HG03196 (cell line): ENCODE results near the gene NSMF.

ENCODE experiments used
- ATAC-seq: cut with Tn5 transposase; IDR thresholded peaks from one replicate; pipeline ENCODE4 v1.9.1; 2021; ENCODE audit not compliant: unreplicated experiment

The NSMF gene

DNA sequence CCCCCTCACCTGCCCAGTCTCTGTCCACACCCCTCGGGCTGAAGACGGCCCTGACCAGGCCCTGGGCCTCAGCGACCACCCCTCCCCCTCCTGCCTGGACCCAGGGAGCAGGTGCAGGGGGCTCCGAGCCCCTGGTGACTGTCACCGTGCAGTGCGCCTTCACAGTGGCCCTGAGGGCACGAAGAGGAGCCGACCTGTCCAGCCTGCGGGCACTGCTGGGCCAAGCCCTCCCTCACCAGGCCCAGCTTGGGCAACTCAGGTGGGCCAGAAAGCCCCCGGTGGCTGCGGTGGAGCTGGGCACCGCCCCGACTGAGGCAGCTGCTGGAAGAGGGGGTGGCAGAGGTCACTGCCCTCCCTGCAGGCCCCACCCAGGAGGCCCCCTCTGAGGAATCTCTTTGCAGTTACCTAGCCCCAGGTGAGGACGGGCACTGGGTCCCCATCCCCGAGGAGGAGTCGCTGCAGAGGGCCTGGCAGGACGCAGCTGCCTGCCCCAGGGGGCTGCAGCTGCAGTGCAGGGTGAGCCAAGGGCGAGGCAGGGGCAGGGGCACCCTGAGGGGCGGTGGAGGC is 25.7 kb downstream of the NSMF start:
- ATAC-seq: no peak

DNA sequence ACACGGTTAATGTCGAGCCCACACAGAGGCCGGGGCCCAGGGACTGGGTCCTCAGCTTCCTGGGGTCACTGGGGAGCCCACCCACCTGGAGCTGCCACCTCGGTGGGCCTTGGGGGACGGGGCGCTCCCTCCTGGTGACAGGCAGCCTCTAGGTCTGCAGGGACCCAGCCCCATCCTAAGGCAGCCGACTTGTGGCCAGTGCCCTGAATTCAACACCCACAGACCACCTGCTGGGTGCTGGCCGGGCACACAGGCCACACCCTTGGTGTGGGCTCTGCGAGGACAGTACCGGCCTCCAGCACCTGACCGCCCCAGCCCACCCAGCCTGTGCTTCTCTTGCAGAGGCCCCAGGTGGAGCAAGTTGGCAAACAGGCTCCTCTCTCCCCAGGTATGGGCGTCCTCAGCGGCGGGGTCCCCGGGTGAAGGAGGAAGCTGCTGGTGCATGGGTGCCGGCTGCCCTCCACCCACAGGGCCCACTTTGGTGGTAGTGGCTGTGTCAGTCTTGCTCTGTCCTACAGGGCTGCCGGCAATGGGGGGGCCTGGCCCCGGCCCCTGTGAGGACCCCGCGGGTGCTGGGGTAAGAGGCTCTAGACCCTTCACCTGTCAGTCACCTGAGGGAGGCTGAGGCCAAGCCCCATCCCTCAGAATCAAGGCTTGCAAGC is 26.3 kb downstream of the NSMF start:
- no peak for ATAC-seq

DNA sequence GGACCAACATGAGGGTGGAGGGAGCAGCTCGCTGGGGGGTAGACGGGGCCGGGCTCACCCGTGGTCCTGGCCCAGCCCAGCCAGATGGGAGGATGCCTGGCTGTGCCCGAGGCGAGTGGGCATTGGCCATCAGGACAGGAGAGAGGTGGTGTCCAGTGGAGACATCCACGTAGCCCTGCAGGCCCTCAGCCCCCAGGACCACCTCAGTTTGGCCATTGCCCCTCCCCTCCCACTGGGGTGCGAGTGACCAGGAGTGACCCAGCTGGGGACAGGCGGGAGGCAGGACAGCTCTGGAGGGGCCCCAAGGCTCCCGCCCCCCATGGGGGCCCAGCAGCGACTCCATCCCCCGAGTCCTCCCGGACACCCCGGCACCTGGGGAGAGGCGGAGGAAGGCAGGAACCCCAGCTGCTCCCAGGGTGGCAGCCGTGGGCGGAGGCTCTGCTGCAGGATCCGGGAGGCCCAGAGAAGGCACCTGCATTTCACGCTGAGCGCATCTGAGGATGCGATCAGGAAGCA is 27.7 kb downstream of the NSMF start:
- ATAC-seq: no peak

DNA sequence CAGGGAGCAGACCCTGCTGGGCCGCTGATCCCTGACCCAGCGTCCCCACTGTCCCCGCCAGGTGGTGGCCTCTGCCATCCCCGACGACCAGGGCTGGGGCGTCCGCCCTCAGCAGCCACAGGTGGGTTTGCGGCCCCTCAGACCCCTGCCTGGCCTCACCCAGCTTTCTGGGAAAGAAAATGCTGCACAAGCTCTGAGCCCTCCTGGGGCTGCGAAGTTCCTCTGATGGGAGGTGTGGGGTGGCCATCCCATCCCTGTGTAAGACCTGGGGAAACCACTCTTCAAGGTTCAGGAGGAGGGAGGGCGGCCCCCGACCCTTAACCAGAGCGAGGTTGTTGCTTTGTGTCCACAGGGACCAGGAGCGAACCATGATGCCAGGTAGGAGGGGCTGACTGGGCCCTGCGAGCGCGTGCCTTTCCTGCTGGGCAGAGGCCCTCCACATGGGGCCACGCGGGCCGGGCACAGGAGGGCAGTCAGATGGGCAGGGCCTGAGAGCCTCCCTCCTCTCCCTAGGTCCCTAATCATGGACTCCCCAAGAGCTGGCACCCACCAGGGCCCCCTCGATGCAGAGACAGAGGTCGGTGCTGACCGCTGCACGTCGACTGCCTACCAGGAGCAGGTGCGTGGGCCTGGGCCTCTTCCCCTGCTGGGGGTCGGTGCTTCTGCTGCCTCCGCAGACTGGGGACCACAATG is 28.3 kb downstream of the NSMF start:
- no peak for ATAC-seq

DNA sequence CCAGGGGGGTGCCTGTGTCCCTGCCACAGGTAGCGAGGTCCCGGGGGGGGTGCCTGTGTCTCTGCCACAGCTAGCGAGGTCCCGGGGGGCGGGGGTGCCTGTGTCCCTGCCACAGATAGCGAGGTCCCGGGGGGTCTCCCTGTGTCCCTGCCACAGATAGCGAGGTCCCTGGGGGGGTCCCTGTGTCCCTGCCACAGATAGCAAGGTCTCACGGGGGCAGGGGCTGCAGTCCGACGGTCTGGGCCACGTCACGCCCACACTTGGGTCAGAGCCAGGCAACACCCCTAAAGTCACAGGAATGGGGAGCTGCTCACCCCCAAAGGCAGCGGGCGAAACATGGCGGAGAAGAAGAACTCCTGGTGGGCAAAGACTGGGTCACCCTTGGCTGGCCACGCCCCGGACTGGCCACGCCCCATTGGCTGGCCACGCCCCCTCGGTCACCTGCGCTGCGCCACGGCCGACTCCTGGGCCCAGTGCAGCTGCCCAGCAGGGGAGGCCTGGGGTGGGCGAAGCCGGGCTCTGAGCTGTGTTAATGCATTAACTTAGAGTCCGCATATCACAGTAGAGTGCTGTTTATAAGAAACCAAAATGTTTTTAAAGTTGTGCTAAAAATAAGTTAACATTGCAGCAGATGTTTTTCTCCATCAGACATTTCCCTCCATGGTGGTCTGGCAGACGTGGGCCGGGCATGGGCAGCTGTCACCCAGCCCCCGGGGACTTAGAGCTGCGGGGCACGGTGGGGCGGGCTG is 29.0 kb downstream of the NSMF start:
- no peak for ATAC-seq

DNA sequence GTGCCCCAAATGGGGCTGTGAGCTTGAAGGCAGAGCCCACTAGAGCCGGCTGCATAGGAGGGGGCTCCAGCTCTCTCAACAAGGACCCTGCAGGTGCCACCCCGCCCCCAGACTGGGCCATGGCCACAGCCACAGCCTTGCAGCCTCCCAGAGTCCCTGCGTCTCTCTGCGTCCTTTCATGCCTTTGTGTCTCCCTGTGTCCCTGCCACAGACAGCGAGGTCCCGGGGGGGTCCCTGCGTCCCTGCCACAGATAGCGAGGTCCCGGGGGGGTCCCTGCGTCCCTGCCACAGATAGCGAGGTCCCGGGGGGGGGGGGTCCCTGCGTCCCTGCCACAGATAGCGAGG is 29.6 kb downstream of the NSMF start:
- no peak for ATAC-seq

DNA sequence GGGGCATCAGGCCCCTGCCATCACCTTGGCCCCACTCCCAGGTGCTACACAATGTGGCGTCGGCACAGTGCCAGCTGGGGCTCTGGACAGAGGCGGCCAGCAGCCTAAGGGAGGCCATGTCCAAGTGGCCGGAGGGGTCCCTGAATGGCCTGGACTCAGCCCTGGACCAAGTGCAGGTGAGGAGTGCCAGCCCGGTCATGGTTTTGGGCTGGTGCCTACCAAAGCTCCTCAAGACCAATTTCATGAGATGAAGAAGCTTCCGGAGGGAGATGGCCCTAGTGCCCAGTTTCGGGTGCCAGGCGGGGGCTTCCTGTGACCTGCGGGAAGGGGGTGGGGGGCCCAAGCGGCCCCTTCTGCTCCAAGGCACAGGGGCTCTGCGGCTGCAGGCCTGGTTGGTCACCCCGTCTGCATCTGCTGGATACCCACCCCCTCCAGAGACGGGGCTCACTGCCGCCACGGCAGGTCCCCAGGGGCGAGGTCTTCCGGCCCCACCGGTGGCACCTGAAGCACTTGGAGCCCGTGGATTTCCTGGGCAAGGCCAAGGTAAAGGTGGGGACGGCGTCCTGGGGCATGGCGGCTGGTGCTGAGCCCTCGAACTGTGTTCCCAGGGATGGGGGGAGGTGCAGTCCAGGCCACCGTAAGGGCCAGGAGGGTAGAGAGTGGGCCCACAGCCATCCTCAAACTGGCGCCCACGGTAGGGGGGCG is 30.1 kb downstream of the NSMF start:
- ATAC-seq: no peak

DNA sequence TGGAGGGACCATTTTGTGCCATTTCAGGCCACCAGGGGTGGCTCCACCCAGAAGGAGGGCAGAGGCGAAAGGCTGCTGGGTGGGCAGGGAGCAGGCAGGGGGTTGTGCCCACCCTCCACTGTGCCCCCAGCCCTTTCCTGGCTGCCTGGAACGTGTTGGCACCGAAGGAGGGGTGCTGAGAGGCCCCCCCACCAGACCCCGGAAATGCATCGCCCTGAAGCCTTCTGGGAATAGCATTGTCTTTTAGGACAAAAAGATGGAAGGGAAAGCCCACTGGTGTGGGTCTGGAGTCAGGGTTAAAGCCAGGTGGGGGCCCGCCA is 30.9 kb downstream of the NSMF start:
- no peak for ATAC-seq

DNA sequence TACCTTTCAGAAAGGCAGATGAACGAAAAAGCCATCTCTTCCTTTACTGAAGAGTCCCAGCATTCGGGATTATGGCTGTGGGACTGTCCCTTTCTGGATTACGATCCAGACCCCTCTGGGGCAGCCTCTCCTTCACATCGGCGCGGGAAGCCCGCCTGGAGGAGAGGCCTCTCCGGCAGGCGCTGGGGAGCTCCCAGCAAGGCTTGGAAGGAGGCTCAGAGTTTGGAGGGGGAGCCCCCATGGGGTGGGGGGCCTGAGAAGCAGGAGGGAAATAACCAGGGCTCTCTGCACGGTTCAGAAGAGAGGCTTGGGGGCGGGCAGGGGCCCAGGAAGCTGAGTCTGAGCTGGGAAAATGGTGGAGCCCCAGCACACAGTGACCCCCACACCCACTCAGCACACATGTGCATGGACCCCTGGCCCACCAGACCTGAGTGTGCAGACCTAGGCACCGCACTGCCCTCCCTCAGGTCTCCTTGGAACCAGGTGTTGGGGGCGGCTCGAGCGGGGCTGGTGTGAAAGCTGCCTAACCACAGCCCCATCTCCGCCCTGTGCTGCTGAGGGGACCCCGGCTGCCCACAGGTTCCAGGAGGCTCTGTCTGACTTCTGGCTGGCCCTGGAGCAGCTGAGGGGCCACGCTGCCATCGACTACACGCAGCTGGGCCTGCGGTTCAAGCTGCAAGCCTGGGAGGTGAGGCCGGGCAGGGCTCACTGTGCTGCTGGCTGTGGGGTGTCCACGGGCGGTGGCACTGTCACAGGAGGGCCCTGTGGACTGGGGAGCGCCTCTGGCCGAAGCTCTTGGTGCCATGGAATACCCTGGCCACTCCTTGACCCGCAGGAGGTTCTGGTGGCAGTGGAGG is 31.5 kb downstream of the NSMF start:
- no peak for ATAC-seq

DNA sequence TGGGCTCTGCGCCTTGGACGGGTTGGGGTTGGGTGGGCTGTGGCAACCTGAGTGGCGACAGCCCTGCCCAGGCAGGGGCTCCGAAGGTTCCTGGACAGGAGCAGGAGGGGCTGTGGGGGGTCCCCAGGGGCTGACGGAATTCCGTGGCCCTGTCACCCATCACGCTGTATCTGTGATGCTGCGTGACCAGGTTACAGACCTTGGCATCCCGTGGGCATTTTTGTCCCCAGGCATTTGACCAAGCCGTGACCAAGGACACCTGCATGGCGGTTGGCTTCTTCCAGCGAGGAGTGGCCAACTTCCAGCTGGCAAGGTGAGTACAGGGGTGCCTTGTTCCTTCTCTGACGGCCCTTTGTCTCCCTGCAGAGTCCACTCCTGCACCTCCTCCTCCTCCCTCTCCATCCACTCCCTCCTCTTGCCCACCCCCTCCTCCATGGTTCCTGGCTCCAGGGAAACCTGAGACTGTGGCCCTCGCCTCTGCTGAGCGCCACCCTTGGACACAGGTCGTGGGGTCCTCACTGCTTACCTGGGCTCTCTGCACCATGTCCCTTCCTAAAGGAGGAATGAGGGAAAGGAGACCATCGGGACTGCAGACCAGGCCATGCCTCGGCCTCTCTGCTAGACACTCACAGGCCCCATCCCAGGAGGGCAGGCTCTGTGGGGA is 33.0 kb downstream of the NSMF start:
- no peak for ATAC-seq

DNA sequence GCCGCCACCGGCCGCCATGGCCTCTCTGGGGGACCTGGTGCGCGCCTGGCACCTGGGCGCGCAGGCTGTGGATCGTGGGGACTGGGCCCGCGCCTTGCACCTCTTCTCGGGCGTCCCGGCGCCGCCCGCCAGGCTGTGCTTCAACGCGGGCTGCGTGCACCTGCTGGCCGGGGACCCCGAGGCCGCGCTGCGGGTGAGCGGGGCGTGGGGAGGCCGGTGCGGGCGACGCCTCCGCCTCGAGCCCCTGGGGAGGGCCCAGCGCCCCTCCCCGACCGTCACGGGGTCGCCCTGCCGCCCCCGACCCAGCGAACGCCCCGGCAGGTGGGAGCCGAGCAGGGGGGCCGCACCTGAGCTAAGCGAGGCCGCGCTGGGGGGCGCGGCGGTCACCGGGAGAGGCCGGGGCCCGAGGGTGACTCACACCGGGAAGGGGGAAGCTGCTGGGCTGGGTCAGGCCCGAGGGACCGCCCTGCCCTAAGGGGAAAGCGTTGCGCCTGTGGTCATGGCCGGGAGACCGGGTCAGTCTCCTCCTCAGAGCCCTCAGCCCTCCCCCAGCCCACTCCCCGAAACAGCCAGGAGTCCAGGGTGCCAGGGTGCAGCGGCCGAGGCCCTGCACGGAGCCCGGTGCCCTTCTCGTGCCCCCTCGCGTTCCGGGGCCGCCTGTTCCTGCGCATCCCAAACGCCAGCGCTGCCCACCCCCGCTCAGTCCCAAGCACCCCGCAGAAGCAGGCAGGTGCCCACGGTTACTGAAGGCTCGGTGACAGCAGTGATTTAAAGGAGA is 35.4 kb downstream of the NSMF start:
- peak; percentile 25 for ATAC-seq

DNA sequence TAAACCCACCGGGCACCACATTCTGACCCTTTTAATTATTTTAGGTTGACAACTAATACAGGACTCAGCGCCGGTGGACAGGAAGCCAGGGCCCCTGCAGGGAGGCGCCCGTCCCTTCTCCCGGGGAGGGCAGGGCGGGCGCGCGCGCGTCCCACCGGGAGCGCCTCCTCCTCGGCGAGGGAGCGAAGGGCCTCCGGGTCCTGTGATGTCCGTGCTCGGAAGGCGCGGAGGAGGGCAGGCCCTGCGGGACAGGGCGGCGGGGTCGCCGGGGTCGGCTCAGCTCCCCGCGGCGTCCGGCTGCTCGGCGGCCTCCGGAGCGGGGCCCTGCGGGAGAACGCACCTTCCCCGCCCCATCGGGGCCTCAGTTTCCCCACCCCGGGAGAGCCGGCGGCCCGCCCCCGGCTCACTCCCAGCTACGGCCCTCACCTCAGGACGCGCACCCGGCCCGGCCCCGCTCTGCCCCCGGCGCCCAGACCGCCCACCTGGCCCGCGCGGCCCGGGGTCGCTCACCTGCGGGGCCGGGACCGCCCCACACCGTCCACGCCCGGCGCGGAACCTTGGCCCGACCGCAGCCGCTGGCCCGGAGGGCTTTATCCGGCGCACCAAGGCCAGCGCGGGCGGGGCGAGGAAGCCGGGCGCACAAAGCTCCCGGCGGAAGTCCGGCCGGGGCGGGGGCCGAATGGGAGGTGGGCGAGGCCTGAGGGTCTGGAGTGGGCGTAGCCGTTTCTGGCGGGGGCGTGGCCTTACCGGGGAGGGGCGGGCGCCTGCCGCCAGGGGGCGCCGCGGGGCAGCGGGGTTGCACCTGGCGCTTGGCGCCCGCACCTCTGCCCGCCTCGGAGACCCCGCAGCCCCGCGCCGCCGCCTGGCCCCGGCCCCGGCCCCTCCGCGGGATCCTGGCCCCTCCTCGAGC is 36.3 kb downstream of the NSMF start, which contains the start of the genes EXD3 and NOXA1:
TSS of gene EXD3 (minus strand) at position 559 of the 910 bp plus-strand sequence. CDS start 27,805 bp downstream, outside the sequence.
TSS of gene NOXA1 (plus strand) at position 790 of the 910 bp plus-strand sequence. CDS start 137 bp downstream, outside the sequence.
- peak; percentile 87 for ATAC-seq

DNA sequence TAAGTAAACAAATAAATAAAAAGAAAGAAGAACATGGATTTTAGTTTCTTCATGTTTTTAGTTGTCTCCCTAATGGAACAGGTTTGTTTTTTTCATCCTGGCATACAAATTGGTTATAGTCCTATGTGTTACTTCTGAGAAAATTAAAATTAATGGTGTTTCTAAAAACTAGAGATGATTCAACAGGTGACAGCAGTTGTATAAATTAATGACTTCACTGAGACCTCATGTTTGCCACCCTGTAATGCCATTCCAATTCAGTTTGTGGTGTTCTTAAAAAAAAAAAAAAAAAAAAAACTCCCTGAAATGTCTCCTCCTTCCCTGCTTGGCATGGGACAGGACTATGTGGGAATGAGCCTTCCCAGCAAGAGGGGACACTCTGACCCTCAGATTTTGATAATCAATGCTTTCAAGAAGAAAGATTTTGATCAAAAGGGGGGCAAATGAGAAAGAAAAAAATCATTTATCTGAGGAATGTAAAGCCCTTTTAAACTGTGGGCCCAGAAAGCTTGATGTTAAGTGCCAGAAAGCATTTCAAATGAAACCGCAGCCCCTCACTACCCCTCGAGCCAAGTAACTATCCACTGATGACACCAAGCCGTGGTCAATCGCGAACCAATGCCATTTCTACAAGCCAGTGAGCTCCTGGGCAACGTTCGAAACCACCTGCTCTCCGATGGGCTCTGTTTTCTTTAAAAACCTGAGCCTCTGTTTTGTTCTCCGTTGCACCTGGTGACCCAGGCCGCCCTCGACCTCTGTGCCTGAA is 37.1 kb downstream of the NSMF start:
- no peak for ATAC-seq

DNA sequence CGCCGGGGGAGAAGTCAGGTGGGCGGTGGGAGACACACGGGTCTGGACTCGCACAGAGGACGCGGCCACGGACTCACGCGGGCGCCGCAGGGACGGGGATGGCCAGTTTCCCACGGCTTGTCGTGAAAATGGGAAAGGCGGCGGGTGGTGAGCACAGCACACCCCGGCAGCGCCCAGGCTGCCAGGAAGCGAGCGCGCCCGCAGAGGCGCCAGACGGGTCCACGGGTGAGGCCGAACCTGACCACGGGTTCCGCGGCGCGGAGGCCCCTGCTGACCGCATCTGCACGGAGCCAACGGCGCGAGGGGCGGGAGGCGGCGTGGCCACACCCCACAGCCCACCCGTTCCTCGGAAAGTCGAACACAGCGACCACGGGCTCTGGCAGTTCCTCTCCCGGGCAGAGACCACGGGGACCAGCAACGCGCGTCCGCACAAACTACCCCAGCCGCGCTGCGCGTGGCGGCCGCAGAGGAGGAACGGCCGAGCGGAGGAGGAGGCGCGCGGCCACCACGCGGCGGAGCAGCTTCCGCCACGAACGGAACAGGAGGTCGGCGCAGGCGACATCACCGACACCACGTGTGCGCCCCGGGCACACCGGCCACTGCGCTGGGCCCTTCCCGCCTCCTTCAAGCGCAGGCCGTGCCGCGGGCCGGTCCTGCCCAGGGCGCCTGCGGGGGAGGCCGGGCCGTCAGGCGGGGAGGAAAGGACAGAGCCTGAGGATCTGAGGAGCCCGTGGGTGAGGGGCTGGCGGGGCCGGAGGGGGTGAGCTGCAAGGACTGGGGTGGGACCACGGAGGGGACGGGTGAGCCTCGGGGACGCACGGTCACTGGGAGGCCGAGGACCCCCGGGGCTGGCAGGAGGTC is 41.7 kb downstream of the NSMF start:
- no peak for ATAC-seq

DNA sequence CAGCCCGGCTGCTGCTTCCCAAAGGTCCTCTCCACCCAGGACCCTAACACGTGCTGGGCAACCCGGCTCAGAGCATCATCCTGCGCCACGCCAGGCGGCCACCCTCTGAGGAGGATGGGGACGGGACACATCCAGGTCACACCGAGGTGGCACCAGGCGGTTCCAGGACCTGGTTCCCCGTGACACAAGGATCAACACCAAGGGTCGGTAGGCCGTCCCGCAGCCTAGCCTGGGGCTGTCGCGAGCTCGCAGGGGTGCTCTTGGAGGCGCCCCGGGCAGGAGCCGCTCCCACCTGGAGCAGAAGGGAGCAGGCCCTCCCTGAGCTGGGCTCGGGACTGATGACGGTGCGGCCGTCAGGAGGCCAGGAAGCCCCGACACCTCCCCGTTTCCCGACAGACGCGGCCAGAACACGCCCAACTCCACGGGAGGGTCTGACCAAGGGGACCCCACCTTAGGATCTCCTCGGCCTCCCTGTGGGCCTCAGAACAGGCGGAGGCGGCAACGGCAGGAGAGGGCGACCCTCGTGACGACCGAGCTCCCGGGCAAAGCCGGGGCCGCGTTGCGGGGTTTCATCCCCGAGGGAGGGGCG is 42.5 kb downstream of the NSMF start:
- ATAC-seq: no peak
